Right renal pelvis (tissue), 4 donors: ENCODE measurements around the gene PCDH9. TPM values are rescaled to one million over a fixed set of nuclear protein-coding genes. Genes with fewer than 3 reads are reported as not detected.

Experiments used
- DNase-seq, 4 donors: peaks; one replicate each; pipeline ENCODE4 v3.0.0-alpha.2; 2013; ENCODE audit warnings: low read depth in 4 of 4, low spot score in 3 of 4, missing footprints in 1 of 4
- polyA plus RNA-seq, 4 donors: library from polyadenylated mRNA; unstranded; fragments of 120-200 nt; gene quantifications; one replicate each; pipeline ENCODE4 v1.2.1, GENCODE V29; 2013; ENCODE audit not compliant: insufficient read length in 4 of 4

Gene PCDH9
- polyA plus RNA-seq, 4 donors: 12.8 to 16.5 (median 15.0) TPM

DNA sequence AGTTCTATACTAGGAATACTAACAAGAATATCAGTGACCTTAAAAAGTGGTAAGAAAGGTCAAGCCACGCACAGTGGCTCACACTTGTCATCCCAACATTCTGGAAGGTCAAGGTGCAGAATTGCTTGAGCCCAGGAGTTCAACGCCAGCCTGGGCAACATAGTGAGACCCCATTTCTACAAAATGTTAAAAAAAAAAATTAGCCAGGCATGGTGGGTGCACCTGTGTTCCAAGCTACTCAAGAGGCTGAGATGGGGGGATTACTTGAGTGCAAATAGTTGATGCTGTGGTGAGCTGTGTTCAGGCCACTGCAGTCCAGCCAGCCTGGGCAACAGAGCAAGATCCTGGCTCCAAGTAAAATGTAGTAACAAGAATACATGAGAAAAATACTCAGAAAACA lies 61.8 kb downstream of the PCDH9 start:
- no peak for DNase-seq

- no peak for DNase-seq
These were observed 62.7 kb downstream of the PCDH9 start for GRCh38 chr13:67167420-67167819.

- DNase-seq: no peak
These were observed 69.0 kb downstream of the PCDH9 start for GRCh38 chr13:67161176-67161575.

- no peak for DNase-seq
These were observed 71.2 kb downstream of the PCDH9 start for GRCh38 chr13:67158903-67159302.

DNA sequence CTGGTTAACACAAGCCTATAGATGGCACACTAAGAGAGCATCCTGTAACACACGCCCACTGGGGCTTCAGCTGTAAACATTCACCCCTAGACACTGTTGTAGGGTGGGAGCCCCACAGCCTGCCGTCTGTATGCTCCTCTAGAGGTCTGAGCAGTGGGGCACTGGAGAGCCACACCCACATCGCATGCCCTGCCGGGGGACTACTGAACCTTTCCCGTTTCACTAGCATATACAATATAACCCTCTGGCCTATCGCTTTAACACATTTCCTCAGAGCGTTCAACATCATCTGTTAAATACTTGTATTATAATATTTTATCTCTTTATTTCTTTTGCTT lies 73.4 kb downstream of the PCDH9 start:
- no peak for DNase-seq

GRCh38 chr13:67155898-67156722 lies 74.0 kb downstream of the PCDH9 start:
- DNase-seq: no peak

GRCh38 chr13:67152085-67152484 lies 78.1 kb downstream of the PCDH9 start:
- DNase-seq: no peak

DNA sequence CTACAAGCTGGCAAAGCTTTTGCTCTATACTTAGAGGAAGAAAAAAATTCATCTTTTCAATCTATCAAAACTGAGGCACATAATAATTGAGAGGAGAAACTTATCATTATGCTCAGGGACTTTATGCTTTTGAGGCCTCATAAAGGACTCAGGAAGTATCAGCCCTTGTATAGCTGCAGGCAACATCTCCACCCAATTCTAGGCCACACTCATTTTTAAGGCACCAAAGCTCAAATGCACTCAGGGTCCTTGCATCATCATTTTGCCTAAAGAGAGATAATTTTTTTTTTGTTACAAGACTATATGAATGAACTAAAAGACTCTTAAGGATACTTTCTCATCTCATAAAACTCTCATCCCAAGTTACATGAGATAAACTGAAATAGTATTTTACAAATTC lies 78.5 kb downstream of the PCDH9 start:
- DNase-seq: no peak

- DNase-seq: no peak
These were observed 79.5 kb downstream of the PCDH9 start for GRCh38 chr13:67150608-67151007.

GRCh38 chr13:67148161-67148571 lies 82.0 kb downstream of the PCDH9 start:
- no peak for DNase-seq

DNA sequence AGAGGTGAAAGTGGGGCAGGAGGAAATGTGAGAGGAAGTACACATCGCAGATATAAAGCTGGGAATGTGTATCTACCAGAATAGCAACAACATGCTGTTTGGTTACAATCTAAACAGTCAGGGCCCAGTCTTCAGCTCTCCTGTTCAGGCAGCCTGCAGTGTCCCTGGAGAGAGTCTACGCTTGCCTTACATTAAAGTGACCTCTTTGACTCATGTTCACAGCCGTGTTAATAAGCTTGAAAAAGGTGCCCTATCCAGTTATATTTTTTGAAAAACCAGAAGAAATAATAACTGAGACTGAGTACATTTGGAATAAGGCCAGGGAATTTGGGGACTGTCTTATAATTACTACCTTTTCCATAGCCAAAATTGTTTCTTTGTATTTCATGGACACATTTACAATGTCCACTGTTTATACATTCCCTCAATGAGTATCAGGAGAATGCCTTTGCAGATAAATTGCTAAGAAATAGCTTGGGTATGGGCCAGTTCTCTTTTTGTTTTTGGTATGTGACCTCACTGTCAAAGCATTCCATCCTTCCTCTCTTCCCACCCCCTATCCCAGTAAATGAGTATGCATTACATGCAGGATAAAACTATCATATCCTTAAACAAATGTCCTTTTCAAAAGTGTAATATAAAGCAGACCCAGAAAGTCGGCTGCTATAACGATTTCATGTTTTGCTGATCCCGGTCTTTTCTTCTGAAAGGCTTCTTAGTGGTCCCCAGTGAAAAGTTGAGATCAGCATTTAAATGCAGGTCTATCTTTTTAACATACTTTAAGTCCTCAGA lies 82.6 kb downstream of the PCDH9 start:
- no peak for DNase-seq

- DNase-seq: no peak
These were observed 83.5 kb downstream of the PCDH9 start for GRCh38 chr13:67146523-67147130.

DNA sequence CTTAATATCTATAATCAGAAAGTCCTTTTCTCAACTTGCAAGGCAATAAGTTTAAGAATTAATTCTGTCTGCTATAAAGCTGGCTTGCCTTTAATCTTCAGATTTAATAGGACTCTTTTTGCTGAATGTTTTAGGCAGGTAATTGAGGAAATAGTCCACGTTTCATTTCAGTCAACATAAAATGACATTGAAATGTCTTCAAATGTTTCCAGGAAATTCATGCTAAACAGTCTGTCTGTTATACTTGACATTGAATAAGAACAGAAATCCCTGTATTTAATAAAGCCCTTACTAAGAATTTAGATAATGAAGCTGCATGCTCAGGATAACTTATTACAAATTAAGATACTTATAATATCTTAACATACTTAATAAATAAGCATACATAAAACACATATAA lies 84.2 kb downstream of the PCDH9 start:
- DNase-seq: no peak

DNA sequence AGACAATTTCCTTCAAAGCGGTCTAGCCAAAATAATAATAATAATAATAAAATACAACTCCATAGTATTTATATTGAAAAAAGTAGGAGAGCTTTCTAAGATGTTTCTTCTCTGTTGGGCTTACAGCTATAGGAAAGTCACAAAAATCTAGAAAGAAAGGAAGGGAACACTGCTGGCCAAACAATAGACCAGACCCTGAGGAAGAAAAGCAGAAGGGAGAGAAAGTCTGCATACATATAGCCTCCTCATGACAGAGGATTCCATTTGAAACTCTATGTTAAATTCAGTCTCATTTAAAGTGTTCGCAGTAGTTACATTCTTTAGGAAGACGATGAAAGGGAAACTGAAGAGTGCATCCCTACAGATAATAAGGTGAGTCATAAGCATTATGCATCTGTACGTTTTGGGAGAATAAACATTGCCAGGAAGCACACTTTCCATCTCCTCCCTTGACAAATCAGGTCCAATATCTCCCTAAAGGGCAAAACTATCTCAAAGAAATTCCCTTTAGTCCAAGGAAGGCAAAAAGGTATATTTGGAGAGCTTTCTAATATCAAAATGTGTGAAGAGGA lies 86.5 kb downstream of the PCDH9 start:
- DNase-seq: no peak

GRCh38 chr13:67140006-67140405 lies 90.1 kb downstream of the PCDH9 start:
- no peak for DNase-seq

DNA sequence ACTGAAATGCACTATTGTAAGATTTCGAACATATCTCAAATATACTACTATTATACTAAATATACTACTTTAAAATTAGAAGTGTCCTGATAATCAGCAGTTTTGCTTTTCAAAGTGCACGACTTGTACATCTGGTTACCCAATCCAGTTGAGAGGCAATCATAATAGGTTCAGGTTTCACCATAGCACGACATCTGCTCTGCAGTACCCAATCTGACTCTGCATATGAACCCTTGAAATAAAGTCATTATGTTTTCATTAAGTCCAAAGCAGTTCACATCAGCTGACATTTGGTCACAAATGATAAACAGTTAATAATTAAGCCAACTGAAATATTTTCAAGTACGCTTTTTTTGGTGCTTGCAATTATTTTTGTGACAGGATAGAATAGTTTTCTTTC lies 90.6 kb downstream of the PCDH9 start:
- no peak for DNase-seq

DNA sequence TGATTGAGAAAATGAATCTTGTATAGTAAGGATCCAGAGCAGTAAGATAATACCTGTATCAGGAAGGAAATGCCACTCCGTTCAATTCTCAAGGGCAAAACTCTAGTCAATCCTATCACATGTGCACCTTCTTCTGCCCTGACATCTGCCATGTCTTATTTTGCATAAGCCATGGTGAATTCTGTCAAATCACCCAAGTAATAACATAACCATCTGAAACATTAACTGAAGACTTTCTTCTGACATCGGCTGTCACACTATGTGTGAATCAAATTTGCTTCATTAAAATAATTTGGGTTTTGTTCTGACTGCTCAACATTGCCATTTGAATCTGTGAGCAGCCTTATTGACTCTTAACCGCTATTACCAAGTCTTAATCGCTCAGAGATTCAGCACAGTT lies 91.2 kb downstream of the PCDH9 start:
- no peak for DNase-seq

DNA sequence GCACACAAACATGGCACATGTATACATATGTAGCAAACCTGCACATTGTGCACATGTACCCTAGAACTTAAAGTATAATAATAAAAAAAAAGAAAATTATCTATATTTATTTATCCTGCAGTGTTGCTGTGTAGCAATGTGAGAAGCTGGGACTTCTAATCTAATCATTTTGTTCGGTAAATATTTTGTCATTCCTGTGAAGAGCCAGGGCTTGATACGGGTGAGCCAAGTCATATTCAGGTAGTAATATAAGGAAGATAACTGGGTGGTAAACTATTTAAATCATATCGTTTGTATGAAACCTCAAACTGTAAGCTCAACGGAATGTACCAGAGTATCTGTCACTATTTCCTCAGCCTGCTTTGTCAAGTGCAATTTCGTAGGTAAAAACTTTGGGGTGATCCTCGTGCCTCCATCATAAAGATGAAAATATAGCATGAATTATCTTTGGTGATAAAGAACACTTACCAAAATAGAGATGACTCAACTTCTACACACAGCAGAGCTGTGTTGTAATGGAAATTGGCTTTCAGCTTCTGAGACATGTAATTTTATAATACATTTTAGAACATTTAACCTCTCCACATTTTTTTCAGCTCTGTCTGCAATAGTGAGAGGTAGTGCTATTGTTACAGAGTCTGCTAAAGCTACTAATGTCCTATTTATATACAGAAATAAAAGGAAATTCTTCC lies 92.9 kb downstream of the PCDH9 start:
- DNase-seq: no peak

DNA sequence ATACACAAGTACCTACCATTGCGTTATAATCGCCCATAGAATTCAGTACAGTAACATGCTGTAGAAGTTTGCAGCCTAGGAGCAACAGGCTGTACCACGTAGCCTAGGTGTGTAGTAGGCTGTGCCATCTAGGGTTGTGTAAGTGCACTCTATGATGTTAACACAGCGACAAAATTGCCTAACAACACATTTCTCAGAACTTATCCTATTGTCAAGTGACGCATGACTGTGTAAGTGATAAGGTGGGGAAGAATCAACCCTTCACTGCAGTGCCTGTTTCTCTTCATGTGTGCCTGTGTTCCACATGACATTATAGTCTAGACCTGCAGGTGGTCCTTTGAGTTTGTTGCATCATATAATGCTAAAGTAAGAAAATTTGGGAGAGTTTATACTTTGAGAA lies 94.0 kb downstream of the PCDH9 start:
- DNase-seq: no peak

DNA sequence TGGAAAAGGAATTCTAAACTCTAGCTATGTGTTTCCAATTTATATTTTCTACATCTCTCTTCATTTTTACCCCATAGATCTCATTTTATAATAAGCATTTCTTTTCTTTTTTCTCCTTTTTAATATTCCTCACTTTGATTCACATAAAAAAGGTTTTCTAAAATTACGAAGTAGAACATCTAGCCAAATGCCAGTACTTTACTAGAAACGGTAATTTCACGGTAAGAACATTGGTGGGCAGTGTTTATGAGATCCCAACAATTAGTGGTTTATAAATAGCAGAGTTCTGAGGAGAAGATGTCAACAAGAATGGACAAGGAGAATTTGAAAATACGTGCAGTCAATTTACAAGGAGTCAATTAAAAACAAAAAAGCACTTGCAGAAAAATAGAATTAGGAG lies 94.8 kb downstream of the PCDH9 start:
- DNase-seq: no peak
